PC-3 (cell line): ENCODE data around the gene GPATCH2L.

ENCODE experiments used
- EZH2 ChIP-seq: fragments of 300-600 bp; sonication (generic); IDR thresholded peaks from one replicate; pipeline ENCODE4 v1.6.1; 2017; ENCODE audit warnings: antibody characterized with exemption, mild to moderate bottlenecking, low read length; ENCODE audit not compliant: unreplicated experiment
- EZH2phosphoT487 ChIP-seq: fragments of 300-600 bp; sonication (generic); IDR thresholded peaks from 2 replicates; pipeline ENCODE4 v1.6.1; 2018; ENCODE audit warnings: mild to moderate bottlenecking, antibody characterized with exemption, low read length, borderline replicate concordance
- TF ChIP-seq, protein P1 (sequence below): fragments of 300-600 bp; sonication (generic); conservative IDR thresholded peaks from 2 replicates; pipeline ENCODE4 v1.5.1; 2017; ENCODE audit warnings: antibody characterized with exemption, low read depth, mild to moderate bottlenecking, low read length

DNA sequence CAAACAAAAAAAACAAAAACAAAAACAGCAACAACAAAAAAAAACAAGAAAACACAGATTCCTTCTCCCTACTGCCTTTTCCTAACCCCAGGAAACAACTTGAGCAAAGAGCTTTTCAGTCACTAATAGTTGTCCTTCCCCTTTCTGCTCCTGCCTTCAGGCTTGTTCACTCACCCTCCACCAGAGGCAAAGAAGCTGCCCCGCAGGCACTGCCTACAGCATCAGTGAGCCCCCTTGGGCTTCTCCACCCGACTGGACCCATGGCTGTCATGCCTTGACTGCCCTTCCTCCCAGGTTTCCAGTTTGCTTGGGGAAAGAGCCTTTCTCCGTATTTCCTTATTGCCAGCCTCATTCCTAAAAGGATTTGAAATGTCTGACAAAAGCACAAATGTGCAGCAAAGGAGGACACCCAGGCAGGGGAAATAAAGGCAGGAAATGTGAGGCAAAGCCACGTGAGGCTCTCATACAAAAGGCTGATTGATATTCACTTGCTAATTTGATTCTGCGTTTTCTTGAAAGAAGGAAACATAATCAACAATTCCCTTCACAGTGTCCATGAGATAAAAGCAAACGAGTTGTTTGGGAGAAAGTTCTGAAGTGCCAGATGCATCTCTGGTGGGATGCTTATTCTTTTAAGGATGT, 85.7 kb downstream of the GPATCH2L start:
- TF ChIP-seq EZH2 = no peak
- TF ChIP-seq, protein P1, sequence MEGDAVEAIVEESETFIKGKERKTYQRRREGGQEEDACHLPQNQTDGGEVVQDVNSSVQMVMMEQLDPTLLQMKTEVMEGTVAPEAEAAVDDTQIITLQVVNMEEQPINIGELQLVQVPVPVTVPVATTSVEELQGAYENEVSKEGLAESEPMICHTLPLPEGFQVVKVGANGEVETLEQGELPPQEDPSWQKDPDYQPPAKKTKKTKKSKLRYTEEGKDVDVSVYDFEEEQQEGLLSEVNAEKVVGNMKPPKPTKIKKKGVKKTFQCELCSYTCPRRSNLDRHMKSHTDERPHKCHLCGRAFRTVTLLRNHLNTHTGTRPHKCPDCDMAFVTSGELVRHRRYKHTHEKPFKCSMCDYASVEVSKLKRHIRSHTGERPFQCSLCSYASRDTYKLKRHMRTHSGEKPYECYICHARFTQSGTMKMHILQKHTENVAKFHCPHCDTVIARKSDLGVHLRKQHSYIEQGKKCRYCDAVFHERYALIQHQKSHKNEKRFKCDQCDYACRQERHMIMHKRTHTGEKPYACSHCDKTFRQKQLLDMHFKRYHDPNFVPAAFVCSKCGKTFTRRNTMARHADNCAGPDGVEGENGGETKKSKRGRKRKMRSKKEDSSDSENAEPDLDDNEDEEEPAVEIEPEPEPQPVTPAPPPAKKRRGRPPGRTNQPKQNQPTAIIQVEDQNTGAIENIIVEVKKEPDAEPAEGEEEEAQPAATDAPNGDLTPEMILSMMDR = no peak
- TF ChIP-seq EZH2phosphoT487 = no peak
